Choroid plexus epithelial cell (primary cell): ENCODE data around the gene GOLGA2.
A peak's percentile ranks its signal among the peaks of the same experiment; 100 is the strongest.

Experiments
- DNase-seq: peaks from one replicate; pipeline ENCODE4 v3.0.0-alpha.2; 2010; ENCODE audit warnings: low read depth
- H3K4me3 ChIP-seq: 2 replicates; pipeline ENCODE4 v1.5.1; 2011; ENCODE audit warnings: low read depth, mild to moderate bottlenecking, control low read depth, low read length, moderate library complexity
- TF ChIP-seq, protein P1 (sequence below): conservative IDR thresholded peaks from 2 replicates; pipeline ENCODE4 v1.5.1; 2011; ENCODE audit warnings: low read depth, mild to moderate bottlenecking, control low read depth, inconsistent platforms, low read length, moderate library complexity

GOLGA2 gene

GRCh38 chr9:128265348-128265847, 10.4 kb downstream of the GOLGA2 start:
- H3K4me3 ChIP-seq, result no peak overlapping the region
- no peak for DNase-seq
- TF ChIP-seq, protein P1, sequence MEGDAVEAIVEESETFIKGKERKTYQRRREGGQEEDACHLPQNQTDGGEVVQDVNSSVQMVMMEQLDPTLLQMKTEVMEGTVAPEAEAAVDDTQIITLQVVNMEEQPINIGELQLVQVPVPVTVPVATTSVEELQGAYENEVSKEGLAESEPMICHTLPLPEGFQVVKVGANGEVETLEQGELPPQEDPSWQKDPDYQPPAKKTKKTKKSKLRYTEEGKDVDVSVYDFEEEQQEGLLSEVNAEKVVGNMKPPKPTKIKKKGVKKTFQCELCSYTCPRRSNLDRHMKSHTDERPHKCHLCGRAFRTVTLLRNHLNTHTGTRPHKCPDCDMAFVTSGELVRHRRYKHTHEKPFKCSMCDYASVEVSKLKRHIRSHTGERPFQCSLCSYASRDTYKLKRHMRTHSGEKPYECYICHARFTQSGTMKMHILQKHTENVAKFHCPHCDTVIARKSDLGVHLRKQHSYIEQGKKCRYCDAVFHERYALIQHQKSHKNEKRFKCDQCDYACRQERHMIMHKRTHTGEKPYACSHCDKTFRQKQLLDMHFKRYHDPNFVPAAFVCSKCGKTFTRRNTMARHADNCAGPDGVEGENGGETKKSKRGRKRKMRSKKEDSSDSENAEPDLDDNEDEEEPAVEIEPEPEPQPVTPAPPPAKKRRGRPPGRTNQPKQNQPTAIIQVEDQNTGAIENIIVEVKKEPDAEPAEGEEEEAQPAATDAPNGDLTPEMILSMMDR, result no peak

DNA sequence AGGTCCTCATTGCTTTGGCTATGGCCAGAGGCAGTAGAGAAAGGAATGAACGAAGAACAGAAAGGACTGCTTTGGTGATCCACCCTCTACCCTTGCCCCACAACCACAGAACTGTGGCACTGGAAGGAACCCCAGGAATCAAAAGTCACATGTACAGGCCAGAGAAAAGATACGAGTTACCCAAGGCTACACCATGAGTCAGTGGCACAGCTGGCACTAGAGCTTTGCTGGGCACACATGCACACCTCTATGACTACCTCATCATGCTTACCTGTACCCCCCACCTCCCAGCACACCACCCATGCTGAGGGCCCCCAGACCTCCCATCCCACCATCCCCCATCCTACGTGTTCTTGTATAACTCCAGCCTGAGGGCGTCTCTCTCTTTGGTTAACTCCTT, 13.1 kb downstream of the GOLGA2 start:
- TF ChIP-seq, protein P1, result no peak
- DNase-seq, result no peak
- H3K4me3 ChIP-seq, result no peak overlapping the region

- no peak for DNase-seq
- H3K4me3 ChIP-seq, result no peak overlapping the region
- TF ChIP-seq, protein P1, result no peak
These were observed 15.5 kb downstream of the GOLGA2 start for GRCh38 chr9:128260340-128260739.

DNA sequence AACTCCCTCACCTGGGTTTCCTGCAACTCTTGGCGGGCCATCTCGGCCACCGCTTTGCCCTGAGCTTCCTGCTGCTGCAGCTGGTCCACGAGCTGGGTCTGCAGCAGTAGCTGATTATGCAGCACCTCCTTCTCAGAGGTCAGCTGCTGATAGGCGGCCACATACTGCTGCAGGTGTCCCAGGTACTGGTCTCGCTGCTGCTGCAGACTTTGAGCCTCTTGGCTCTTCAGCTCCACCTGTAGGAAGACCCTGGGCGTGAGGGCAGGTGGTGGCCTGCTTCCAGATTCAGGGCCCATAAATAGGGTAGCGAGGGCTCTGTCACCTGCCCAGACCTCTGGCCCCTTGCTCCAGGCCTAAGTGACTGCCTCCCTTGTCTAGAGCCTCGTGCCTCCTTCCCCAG, 16.7 kb downstream of the GOLGA2 start:
- no peak for DNase-seq
- TF ChIP-seq, protein P1, result peak; percentile 21
- no peak overlapping the region for H3K4me3 ChIP-seq

DNA sequence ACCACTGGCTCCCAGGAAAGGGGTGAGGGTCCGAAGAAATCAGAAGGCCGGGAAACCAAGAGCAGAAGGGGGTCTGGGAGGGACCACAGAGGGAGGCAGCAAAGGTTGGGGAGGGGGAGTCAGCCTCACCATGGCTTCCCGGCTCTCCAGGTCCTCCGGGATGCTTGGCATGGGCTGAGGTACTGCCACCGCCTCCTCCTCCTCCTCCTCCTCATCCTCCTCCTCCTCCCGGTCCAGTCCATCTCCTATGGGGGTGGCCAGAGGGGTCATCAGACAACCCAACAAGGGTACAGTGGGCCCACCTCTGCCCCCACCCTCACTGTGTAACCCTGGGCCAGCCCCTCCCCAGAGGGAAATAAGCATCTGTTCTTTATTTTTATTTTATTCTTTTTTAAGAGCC, 17.5 kb downstream of the GOLGA2 start:
- no peak for DNase-seq
- TF ChIP-seq, protein P1, result no peak
- H3K4me3 ChIP-seq, result no peak overlapping the region

DNA sequence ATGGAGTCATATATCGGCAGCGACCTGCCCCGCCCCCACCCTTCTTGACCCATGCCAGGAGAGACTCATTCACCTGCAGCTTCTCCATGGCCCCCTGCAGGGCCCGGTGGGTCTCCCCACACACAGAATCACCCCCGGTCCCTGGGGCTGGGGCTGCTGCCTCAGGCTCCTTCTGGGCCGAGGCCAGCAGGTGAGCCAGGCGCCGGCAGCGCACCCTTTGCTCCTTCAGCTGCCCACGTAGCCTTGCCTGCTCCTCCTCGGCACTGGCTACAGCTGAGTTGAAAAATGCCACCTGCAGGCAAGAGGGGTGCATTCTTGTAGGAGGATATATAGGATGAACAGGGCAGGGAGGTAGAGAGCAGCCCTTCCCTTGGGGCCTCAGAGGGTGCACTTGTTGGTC, 17.9 kb downstream of the GOLGA2 start:
- H3K4me3 ChIP-seq, result no peak overlapping the region
- no peak for DNase-seq
- TF ChIP-seq, protein P1, result no peak

DNA sequence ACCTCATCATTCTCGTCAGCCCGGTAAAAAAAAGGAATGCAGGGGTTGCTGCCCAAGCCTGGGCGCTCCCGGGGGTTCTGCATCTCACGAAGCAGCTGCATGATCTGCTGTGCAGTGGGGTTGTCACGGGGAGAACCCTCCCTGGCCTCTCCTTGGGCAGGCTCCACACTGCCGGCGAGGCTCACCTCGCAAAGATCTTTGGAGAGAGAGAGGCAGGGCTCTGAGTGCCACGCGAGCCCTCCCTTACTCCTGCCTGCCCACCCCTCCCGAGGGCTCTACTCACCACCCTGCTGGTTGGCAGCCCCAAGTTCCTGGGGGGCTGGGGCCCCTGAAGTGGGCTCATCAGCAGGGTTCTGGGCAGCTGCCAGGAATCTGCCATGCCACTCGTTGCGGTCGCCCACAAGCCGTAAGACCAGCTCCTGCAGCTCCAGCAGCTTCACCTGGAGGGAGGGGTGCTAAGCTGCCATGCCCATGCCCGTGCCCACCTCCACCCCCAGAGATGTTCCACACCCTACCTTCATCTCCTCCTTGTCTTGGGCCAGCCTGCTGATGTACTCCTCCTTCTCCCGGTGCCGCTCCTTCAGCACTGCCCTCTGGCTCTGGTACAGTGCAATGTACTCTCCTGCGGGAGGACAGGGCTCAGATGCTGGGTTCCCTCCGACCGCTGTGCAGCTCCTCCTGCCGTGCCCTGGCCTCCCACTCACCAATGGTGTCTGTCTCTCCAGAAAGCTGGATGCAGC, 18.6 kb downstream of the GOLGA2 start:
- TF ChIP-seq, protein P1, result no peak
- no peak for DNase-seq
- no peak overlapping the region for H3K4me3 ChIP-seq
